Measurements from ENCODE around the gene SIAH3. TPM values are rescaled to one million over a fixed set of nuclear protein-coding genes. Genes with fewer than 3 reads are reported as not detected.

The SIAH3 gene
- total RNA-seq, 2 experiments from 2014 or later: 0.08 to 0.12 TPM

GRCh38 chr13:45850027-45850613 lies 1.4 kb downstream of the SIAH3 start:
- no peak for DNase-seq
- H3K4me3 Mint-ChIP-seq: peak overlapping the region; percentile 71
- H3K4me1 Mint-ChIP-seq: peaks cover 54% of the 10 kb centered on the region
- no peak overlapping the region for H3K27ac Mint-ChIP-seq
- H3K9me3 Mint-ChIP-seq: peaks cover 12% of the 10 kb centered on the region
- H3K36me3 Mint-ChIP-seq (ENCODE audit: low read depth): peaks cover 1% of the 10 kb centered on the region
- ChIA-PET POLR2A (no interaction called here), CTCF (interaction anchor here (0.7 kb wide), 1 partner anchor 244 kb away, joined by 3 read pairs; no protein-coding TSS in a partner anchor)
- peaks cover 45% of the 10 kb centered on the region for H3K27me3 Mint-ChIP-seq

DNA sequence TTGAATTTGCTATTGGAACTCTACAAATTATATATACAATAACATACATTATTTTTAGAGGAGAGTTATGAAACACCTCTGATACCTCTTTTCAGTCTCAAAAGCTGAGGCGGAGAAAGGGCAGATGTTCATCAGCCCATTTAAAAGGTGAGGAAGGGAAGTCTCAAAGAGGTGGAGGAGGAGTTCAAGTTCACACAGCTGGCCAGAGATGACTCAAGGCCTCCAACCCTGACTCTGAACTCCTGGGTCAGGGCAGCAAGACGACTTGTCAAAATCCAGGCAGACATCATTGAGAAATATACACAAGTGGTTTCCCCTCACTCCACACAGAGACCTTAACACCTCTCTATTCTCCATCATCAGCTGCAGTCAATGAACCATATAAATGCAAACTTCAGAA lies 2.1 kb downstream of the SIAH3 start:
- Mint-ChIP-seq H3K9me3 (peaks cover 6% of the 10 kb centered on the region), H3K27ac (no peak overlapping the region), H3K27me3 (peaks cover 40% of the 10 kb centered on the region), H3K36me3 (ENCODE audit: low read depth) (peaks cover 1% of the 10 kb centered on the region), H3K4me1 (peaks cover 54% of the 10 kb centered on the region), H3K4me3 (peak overlapping the region; percentile 15)
- ChIA-PET POLR2A (no interaction called here), CTCF (interaction anchor here (1.0 to 1.3 kb wide), 2 partner anchors 13 to 113 kb away, joined by 3 to 5 read pairs; no protein-coding TSS in a partner anchor)
- no peak for DNase-seq

GRCh38 chr13:45847554-45848224 lies 3.9 kb downstream of the SIAH3 start:
- H3K27me3 Mint-ChIP-seq: peaks cover 25% of the 10 kb centered on the region
- CTCF ChIA-PET: interaction anchor here (1.1 kb wide), 1 partner anchor 69 kb away, joined by 3 read pairs; no protein-coding TSS in a partner anchor

GRCh38 chr13:45846681-45847080 lies 4.9 kb downstream of the SIAH3 start:
- Mint-ChIP-seq H3K36me3 (ENCODE audit: low read depth) (peaks cover 1% of the 10 kb centered on the region), H3K4me3 (no peak overlapping the region)
- POLR2A ChIA-PET: no interaction called here

More at GRCh38 chr13:45847554-45848224, 3.9 kb downstream of the SIAH3 start:
- Mint-ChIP-seq H3K4me1 (peaks cover 54% of the 10 kb centered on the region), H3K36me3 (ENCODE audit: low read depth) (peaks cover 1% of the 10 kb centered on the region), H3K9me3 (no peaks in the 10 kb centered on the region), H3K4me3 (peak overlapping the region; percentile 50), H3K27ac (peak overlapping the region; percentile 83)
- peak; percentile 58 for DNase-seq
- POLR2A ChIA-PET: no interaction called here

GRCh38 chr13:45838171-45838745 lies 13.3 kb downstream of the SIAH3 start:
- Mint-ChIP-seq H3K4me1 (no peaks in the 10 kb centered on the region), H3K4me3 (no peak overlapping the region), H3K36me3 (ENCODE audit: low read depth) (no peaks in the 10 kb centered on the region), H3K27ac (no peak overlapping the region), H3K9me3 (no peaks in the 10 kb centered on the region), H3K27me3 (no peaks in the 10 kb centered on the region)
- ChIA-PET CTCF (interaction anchor here (0.8 kb wide), 1 partner anchor 31 kb away, joined by 3 read pairs; no protein-coding TSS in a partner anchor), POLR2A (no interaction called here)
- no peak for DNase-seq

More at GRCh38 chr13:45846681-45847080, 4.9 kb downstream of the SIAH3 start:
- Mint-ChIP-seq H3K4me1 (peaks cover 52% of the 10 kb centered on the region), H3K9me3 (no peaks in the 10 kb centered on the region), H3K27ac (no peak overlapping the region), H3K27me3 (peaks cover 17% of the 10 kb centered on the region)
- CTCF ChIA-PET: interaction anchor here (0.6 to 0.8 kb wide), 2 partner anchors 17 to 253 kb away, joined by 3 to 7 read pairs; no protein-coding TSS in a partner anchor
- DNase-seq: no peak

- Mint-ChIP-seq H3K4me1 (no peaks in the 10 kb centered on the region), H3K27me3 (no peaks in the 10 kb centered on the region), H3K27ac (no peak overlapping the region), H3K4me3 (no peak overlapping the region), H3K36me3 (ENCODE audit: low read depth) (no peaks in the 10 kb centered on the region), H3K9me3 (no peaks in the 10 kb centered on the region)
- no peak for DNase-seq
- ChIA-PET POLR2A (no interaction called here), CTCF (no interaction called here)
These were observed 14.4 kb downstream of the SIAH3 start for GRCh38 chr13:45837111-45837510.

DNA sequence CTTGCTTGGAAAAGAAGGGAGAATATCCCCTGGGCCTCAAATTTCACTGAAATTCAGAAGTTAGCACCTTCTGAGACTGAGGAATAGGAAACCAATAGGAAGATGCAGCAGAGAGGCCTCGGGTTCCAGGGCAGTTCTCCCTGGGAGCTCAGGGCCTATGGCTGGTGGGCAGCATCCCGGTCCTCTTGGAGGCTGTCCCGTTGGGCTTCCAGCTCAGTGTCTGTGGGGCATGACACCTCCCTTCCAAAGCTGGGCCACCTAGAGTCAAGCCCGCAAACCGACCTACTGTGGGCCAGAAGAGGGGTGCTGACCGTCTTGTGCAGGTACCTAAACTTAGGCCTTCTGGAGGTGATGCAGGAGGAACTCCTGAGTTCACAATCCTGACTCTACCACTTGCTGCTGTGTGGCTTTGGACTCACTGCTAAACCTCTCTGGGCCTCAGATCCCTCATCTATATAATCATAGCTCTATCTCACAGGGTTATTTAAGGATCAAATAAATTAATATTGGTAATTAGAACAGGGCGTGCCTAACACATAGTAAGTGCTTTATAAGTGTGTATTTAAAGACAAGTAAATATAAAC lies 17.1 kb downstream of the SIAH3 start:
- no peaks in the 10 kb centered on the region for H3K36me3 Mint-ChIP-seq (ENCODE audit: low read depth)
- no peak overlapping the region for H3K4me3 Mint-ChIP-seq
- no peaks in the 10 kb centered on the region for H3K9me3 Mint-ChIP-seq
- no peak overlapping the region for H3K27ac Mint-ChIP-seq
- no peaks in the 10 kb centered on the region for H3K4me1 Mint-ChIP-seq
- POLR2A ChIA-PET: no interaction called here
- H3K27me3 Mint-ChIP-seq: no peaks in the 10 kb centered on the region
- CTCF ChIA-PET: interaction anchor here (0.7 kb wide), 1 partner anchor 388 kb away, joined by 5 read pairs; no protein-coding TSS in a partner anchor
- no peak for DNase-seq

DNA sequence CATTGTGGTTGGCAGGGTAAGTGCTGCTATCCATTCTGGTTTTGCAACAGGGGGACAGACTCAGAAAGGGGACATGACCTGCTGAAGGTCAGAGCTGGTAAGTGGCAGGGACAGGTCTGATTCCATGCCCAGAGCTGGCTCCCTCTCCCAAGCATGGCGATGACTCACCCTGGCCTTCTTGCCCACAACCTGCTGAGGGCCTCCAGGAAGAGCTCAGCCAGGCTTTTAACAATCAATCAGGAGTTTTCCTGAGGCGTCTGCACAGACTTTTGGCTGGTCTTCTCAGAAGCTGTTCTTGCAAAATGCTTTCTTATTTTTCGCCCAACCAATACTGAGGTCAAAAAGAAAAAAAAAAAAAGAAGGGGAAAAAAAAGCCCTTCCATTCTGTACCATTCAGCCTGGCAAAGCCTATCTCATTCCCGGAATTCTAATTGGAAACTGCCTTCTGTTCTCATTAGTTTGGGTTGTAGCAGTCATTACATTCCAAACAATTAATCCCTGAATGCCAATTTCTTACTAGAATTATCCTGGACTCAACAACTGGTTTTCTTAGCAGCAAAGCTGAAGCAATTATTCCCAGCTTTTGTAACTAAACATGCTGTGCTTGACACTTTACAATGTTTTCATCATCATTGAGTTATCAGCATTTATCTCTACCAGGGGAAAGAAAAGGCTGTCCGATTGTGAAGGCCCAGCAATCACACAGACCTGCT lies 17.7 kb downstream of the SIAH3 start:
- no peak overlapping the region for H3K27ac Mint-ChIP-seq
- POLR2A ChIA-PET: interaction anchor here (0.7 kb wide), 1 partner anchor 1928 kb away, joined by 3 read pairs; no protein-coding TSS in a partner anchor
- CTCF ChIA-PET: interaction anchor here (0.6 to 1.2 kb wide), 3 partner anchors 17 to 387 kb away, joined by 3 to 5 read pairs (median 4); partner anchors contain the start of gene SIAH3
- no peaks in the 10 kb centered on the region for H3K36me3 Mint-ChIP-seq (ENCODE audit: low read depth)
- no peaks in the 10 kb centered on the region for H3K27me3 Mint-ChIP-seq
- H3K4me3 Mint-ChIP-seq: no peak overlapping the region
- DNase-seq: no peak
- no peaks in the 10 kb centered on the region for H3K4me1 Mint-ChIP-seq
- no peaks in the 10 kb centered on the region for H3K9me3 Mint-ChIP-seq

DNA sequence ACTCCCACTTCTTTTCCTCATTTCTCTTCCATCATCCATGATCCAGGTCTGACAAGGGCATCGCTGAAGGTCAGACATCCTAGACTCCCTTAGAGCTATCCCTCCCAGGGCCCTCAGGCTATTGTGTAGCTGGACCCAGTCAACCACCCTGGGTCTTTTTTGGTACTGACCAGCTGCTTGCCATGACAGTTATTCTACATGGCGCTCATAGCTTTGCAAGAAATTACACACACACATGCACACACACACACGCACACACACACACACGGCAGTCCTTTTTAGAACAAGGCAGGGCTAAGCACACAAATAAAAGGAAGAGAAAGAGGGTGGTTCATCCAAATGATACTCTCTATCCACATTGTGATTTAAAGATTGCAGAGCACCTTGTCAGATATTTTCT lies 18.3 kb downstream of the SIAH3 start:
- no peak overlapping the region for H3K27ac Mint-ChIP-seq
- no peak for DNase-seq
- H3K27me3 Mint-ChIP-seq: no peaks in the 10 kb centered on the region
- H3K4me1 Mint-ChIP-seq: no peaks in the 10 kb centered on the region
- POLR2A ChIA-PET: interaction anchor here (0.7 kb wide), 1 partner anchor 1929 kb away, joined by 3 read pairs; no protein-coding TSS in a partner anchor
- CTCF ChIA-PET: interaction anchor here (1.2 kb wide), 1 partner anchor 18 kb away, joined by 4 read pairs; the partner anchor contains the start of gene SIAH3
- H3K9me3 Mint-ChIP-seq: no peaks in the 10 kb centered on the region
- no peaks in the 10 kb centered on the region for H3K36me3 Mint-ChIP-seq (ENCODE audit: low read depth)
- no peak overlapping the region for H3K4me3 Mint-ChIP-seq

GRCh38 chr13:45831851-45832250 lies 19.7 kb downstream of the SIAH3 start:
- Mint-ChIP-seq H3K27me3 (no peaks in the 10 kb centered on the region), H3K36me3 (ENCODE audit: low read depth) (no peaks in the 10 kb centered on the region), H3K27ac (no peak overlapping the region), H3K9me3 (no peaks in the 10 kb centered on the region), H3K4me3 (no peak overlapping the region), H3K4me1 (no peaks in the 10 kb centered on the region)
- DNase-seq: no peak
- CTCF ChIA-PET: no interaction called here
- POLR2A ChIA-PET: no interaction called here

DNA sequence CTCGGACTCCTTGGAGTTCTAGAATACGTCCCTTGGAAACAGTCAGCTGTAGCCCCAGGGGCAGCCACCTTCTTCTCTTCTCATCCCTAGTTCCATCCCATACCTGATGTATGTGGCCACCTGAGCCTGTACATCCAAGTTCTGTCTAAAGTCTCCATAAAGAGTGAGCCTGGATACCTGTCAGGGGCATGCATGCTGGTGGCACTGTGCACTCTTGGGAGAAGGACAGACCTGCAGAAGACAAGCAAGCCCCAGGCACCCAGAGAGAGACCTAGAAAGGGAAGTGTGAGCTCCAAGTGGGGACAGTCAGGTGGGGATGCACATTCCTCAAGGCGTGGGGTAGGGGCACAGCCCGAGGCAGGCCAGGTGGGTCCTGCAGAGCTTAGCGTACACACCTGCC lies 21.4 kb downstream of the SIAH3 start:
- no peaks in the 10 kb centered on the region for H3K9me3 Mint-ChIP-seq
- no peaks in the 10 kb centered on the region for H3K4me1 Mint-ChIP-seq
- no peaks in the 10 kb centered on the region for H3K27me3 Mint-ChIP-seq
- ChIA-PET CTCF (interaction anchor here (0.8 kb wide), 1 partner anchor 16 kb away, joined by 7 read pairs; no protein-coding TSS in a partner anchor), POLR2A (no interaction called here)
- no peak for DNase-seq
- H3K27ac Mint-ChIP-seq: no peak overlapping the region
- H3K4me3 Mint-ChIP-seq: no peak overlapping the region
- no peaks in the 10 kb centered on the region for H3K36me3 Mint-ChIP-seq (ENCODE audit: low read depth)

DNA sequence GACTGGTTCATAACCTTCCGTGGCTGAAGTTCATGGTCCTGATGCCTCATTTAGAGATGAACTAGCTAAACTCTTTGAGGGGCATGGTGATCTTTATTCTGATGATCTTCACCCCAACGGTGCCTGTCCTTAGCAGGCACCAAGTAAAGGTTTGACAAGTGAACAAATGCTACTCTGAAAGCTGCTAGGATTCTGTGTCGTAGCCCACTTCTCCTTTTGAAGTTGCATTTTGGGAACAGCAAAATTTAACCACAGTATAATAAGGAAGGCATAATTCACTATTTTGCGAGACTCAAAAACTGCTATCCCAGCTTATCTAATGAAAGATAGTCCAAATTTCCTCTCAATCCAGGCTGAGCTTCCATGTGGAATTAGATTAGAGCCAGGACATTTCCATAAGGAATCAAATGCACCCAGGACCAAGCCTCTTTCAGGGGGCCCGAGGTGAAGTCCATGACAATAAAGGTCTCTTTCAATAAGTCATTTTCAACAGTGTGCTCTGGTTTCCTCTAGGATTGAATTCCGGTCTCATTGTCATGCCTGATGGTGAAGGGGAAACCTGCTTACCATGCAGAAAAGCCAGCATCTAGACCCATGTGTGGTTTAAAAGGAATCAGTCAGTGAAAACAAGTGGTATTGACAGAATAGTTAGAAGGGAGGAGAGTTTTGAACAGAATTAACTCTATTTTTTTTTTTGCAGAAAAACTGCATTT lies 23.1 kb downstream of the SIAH3 start:
- Mint-ChIP-seq H3K4me3 (no peak overlapping the region), H3K27ac (no peak overlapping the region), H3K36me3 (ENCODE audit: low read depth) (no peaks in the 10 kb centered on the region), H3K4me1 (no peaks in the 10 kb centered on the region), H3K9me3 (no peaks in the 10 kb centered on the region), H3K27me3 (no peaks in the 10 kb centered on the region)
- ChIA-PET POLR2A (no interaction called here), CTCF (no interaction called here)
- DNase-seq: no peak
